Measurements from ENCODE around the gene CEP135.

- TF ChIP-seq CTCF (IDR thresholded peaks at IDR 0.05) = no peak
- TF ChIP-seq POLR2A (IDR thresholded peaks at IDR 0.05) = no peak
These were observed 38.6 kb upstream of the CEP135 start for GRCh38 chr4:55910140-55910539.

Measured in uterus (tissue), 2 donors.